Caki2 (cell line): ENCODE data around the gene RAB40A. TPM values are rescaled to one million over a fixed set of nuclear protein-coding genes. Genes with fewer than 3 reads are reported as not detected.
A peak's percentile ranks its signal among the peaks of the same experiment; 100 is the strongest.

Source experiments
- DNase-seq: peaks from one replicate; pipeline ENCODE4 v3.0.0-alpha.2; 2015; ENCODE audit warnings: low read depth
- in situ Hi-C: cut with HindIII; loops from 2 replicates; pipeline ENCODE4 v1.10.0; 2016; ENCODE audit warnings: low sequenced_read_pairs, low pct_unique_long_range_greater_than_20kb, mixed read lengths
- total RNA-seq: library from RNA; depleted of rRNA; stranded (reverse); fragments of >200 nt; shearing (Covaris generic); gene quantifications from 2 replicates; pipeline ENCODE4 v1.2.3, GENCODE V29; 2014; ENCODE audit warnings: low replicate concordance; rRNA removed

The RAB40A gene, protein sequence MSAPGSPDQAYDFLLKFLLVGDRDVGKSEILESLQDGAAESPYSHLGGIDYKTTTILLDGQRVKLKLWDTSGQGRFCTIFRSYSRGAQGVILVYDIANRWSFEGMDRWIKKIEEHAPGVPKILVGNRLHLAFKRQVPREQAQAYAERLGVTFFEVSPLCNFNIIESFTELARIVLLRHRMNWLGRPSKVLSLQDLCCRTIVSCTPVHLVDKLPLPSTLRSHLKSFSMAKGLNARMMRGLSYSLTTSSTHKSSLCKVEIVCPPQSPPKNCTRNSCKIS
- not detected in 2 replicates for total RNA-seq

DNA sequence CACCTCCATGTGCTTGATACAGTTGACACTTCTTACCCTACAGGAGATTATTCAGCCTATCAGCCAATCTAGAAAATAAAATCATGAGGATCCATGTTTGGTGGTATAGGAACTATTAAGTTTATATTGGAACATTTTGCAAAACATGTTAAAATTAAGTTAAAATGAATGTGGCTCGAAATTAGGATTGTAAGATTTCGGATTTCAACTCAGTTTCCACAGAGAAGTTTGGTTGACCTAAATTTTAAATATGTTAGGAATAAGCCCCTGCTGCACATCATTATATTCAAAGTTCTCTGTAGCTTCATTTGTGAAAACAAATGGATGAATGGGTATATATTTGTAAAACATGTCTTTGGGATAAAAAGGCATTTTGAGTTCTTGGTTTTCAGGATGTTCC, at the start of gene RAB40A:
RAB40A (minus strand) TSS at position 101 of the 400 bp plus-strand sequence. CDS start 18,733 bp downstream, outside the sequence.
- in situ Hi-C loops, result no loop called here
- DNase-seq, result no peak

DNA sequence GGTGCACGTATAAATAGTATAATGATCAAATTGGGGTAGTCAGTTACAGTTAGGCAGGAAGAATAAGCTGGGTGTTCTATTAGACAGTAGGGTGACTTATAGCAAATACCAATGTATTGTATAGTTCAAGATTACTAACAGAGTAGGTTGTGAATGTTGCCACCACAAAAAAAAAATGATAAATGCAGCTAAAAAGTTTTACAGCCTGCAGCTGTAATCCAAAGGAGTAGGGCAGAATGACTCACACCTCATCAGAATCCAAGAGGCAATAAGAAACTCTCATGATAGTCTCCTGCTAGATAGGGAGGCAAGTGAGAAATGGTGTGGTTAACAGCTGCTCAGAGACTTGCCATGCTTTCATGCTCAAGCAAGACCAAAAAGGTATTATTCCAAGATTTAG, 46.5 kb upstream of the RAB40A start:
- in situ Hi-C loops, result no loop called here
- DNase-seq, result no peak

DNA sequence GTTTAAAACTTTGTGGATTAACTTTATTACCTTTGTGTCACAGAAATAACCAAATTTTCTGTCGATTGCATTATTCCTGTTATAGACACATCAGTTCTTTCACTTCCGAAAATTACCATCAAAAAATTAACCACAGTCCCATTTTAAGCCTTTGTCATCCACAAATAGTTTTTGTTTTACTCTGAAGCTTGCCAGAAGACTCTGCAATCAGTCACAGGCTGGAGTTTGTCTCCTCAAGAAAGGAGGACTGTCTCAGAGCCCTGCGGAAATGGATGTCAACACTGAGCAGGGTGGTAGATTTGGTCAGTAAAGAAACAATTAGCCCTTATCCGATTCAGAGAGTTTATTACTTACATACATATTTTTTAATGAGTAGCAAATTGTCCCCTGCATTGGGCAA, 45.9 kb upstream of the RAB40A start:
- in situ Hi-C loops, result no loop called here
- DNase-seq, result no peak

DNA sequence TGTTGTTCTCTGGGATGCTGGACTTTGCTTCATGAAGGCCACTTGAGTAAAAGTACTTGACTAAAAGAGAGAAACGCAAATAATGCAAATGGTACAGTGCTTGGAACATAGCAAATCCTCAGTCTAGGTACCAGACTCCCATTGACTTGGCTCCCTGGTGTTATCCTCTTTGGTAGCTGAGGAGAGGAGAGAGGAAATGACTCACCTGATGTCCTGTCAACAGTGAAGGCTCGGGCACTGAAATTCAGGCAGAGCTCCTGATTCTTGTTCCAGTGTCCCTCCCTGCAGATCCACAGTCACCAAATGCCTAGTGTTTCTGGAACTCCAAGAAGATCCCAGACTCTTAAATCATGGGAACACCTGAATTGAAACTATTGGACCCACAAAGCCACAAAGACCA, 43.5 kb upstream of the RAB40A start:
- no peak for DNase-seq
- in situ Hi-C loops, result no loop called here

DNA sequence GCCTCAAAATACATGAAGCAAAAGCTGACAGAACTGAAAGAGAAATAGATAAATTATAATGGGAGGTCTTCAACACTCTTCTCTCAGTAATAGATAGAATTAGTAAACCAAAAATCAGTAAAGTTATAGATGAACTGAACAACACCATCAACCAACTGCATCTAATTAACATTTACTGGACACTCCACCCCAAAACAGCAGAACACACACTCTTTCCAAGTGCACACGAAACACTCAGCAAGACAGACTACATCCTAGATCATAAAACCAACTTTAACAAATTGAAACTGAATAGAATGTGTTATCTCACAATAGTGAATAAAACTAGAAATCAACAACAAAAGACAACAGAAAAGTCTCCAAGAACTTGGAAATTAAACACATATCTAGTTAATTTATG, 41.0 kb upstream of the RAB40A start:
- in situ Hi-C loops, result no loop called here
- DNase-seq, result no peak

DNA sequence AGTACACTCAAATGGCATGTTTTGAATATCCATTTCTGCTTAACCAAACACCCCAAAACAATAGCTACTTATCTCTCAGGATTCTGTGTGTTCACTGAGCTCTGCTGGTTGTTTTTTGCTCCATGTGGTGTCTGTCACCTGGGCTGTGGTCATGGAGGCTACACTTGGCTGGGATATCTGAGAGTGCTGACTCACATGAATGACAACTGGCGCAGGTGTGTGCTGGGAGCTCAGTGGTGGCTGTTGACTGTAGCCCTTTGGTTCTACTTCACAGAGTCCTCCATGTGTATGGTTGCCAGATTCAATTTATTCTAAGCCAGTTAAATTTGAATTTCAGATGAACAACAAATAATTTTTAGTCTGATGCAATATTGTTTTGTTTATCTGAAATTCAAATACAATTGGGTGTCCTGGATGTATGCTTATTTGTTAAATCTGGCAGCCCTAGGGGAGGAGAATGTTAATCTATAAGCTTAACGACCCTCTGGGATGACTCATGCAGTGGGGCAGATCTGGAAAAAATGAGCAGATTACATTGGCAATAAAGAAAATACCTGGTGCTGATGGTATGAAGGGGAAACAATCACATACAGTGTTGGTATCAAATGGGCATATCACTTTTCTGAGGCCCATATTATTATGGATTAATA, 37.8 kb upstream of the RAB40A start:
- in situ Hi-C loops, result no loop called here
- DNase-seq, result peak; percentile 10

DNA sequence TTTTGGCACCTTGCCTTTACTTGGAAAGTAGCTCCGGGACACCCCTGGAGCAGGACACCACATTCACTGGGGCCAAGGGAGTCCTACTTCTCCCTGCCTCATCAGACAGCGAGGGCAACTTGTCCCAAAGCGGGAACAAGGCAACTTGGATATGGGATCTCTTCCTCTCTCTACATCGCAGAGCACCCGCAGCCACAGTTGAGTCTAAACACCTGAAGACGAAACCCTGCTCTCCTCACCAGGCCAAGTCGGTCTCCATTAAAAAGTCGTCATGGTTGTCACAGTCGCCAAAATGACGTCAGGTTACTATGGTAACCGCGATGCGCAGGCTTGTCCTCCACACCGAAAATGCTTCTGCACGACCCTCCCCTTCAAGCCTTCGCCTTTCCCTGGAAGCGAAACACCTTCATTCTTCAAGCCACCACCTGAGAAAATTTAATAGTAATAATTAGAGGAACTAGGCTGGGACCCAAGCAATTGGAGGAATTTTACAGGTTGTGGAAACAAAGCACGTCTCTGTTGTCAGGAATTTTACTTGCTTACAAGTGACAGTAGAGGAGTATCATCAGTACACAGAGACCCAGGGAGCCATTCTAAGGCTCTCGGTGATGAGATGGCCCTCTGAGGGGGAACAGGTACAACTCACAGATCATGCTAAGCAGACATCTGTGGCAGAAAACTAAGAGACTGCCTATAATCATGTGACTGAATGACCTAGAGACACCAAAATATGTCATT, 35.6 kb upstream of the RAB40A start:
- in situ Hi-C loops, result no loop called here
- DNase-seq, result no peak

DNA sequence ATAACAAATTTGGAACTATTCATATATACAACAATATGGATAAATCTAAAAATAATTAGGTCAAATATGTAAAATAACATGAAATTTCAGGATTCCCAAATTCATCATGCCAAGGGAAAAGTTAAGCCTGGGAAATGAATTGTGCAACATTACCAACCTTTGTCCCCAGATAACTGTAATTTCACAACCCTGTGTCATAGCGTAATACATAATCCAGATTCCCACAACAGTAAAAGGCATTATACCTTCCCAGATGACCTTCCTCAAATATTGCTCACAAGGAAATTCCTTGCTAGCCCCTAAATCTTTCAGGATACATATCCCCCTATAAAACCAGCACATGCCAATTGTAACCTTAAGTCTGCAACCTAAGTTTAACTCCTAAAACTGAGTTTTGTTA, 32.9 kb upstream of the RAB40A start:
- no peak for DNase-seq
- in situ Hi-C loops, result no loop called here

DNA sequence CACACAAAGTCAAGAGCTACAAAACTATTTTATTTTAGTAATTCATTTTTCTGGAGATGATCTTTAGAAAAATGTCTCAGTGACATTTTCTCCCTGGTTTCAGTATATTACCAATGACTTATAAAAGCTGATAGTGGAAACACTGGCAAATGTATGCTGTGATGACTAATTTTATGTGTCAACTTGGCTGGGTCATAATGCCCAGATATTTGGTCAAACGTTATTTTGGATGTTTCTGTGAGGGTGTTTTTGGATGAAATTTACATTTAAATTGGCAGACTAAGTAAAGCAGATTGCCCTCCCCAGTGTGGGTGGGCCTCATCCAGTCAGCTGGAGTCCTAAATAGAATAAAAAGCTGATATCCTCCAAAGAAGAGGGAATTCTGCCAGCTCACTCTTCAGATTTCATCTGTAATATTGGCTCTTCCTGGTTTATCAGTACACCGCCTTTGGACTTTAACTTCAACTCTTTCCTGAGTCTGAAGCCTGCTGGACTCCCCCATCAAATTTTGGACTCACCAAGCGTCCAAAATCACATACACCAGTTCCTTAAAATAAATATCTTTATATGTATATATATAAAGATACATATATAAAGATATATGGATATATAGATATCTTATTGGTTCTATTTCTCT, 31.2 kb upstream of the RAB40A start:
- DNase-seq, result no peak
- in situ Hi-C loops, result no loop called here

DNA sequence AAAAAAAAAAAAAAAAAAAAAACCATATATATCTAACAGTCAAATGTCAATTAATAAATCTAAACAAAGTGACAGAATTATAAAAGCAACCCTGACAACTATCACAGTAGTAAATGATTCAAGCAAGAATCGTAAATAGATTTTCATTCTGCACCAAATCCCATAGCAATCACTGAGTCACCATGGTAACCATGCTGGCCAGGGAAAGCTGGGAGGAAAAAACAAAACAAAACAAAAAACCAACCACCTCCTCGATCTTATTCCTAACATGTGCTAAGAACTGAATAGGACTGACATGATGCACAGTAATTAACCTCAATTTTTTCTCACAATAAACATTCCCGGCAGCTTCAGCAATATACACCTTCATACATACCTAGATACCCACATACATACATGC, 30.6 kb upstream of the RAB40A start:
- in situ Hi-C loops, result no loop called here
- DNase-seq, result no peak

DNA sequence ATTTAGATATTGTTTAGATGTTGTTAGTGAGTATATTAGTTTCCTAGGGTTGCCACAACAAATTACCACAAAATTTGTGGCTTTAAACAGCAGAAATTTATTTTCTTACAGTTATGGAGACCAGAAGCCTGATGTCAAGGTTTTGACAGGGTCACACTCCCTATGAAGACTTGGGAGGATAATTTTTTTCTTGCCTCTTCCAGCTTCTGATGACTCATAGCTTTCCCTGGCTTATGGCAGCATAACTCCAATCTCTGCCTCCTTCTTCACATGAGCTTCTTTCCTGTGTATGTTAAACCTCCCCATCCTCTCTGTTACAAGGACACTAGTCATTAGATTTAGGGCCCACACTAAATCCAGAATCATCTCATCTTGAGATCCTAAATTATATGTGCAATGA, 20.9 kb upstream of the RAB40A start:
- DNase-seq, result no peak
- in situ Hi-C loops, result no loop called here

DNA sequence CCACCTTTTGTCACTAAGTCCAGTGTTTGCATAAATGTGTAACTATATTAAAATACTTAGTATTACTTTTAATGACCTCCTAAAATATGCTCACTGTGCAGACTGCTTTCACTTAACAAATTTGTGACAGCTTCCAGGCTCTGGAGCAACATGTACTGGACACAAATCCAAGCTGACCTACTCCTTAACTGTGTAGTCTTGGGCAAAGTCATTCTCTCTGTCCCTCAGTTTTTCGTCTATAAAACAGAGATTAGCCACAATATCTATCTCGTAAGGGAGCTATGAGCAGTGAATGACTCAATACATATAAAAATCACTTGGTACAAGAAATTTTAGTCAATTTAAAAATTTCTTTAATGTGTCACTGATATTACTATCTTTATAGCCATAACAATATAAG, 20.4 kb upstream of the RAB40A start:
- in situ Hi-C loops, result no loop called here
- DNase-seq, result no peak

DNA sequence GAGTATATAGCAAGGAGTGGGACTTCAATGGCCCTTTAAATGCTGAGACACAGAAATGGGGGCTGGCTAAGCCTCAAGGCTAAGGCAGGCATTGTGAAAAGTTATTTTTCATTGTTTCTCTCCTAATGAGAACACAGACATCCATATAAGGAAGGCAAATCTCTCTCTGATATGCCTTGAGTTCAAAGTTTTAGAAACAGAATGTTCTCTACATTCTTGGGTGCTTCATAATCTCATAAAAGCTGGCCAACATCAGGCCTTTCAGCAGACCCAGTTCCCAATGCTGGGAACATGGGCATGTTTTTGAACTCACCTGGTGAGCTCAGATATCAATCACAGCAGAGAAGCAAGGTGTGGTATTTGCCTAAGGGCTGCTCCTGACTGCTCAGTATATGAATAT, 19.4 kb upstream of the RAB40A start:
- DNase-seq, result no peak
- in situ Hi-C loops, result no loop called here

DNA sequence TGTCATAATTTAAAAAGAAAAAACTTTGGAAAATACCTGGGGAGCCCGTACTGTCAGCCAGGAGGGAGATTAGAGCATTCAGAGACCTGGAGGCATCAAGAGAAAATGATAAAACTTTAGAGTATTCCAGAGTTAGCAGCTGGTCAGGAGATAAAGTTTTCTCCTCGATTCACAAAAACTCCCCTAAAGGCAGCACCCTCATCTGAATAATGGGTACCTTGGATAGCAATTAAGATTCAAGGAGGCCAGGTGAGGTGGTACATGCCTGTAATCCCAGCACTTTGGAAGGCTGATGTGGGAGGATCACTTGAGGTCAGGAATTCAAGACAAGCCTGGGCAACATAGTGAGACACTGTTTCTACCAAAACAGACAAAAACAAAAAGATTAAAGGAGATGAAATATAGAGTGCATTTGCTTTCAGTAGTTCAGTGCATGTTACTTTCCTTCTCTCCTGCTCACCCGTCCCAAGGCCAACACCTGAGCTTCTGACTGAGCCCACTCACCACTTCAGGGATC, 18.6 kb upstream of the RAB40A start:
- in situ Hi-C loops, result no loop called here
- DNase-seq, result no peak

DNA sequence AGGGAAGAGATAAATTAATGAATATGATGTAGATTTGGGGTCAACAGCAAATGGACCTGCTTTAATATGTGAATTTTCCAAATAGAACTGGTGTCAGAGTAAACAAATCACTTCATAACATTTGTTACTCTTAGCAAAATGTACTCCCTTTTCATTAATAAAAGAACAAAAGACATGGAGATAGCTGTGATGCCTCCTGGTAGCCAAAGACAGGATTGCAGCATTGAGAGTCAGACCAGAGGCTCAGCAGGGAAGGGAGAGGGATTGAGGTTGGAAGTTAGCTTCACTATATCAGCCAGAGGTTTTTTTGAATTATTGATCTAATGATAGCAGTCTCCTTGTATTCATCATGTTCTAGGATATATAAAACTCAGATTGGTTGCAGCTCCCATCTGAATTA, 17.4 kb upstream of the RAB40A start:
- in situ Hi-C loops, result no loop called here
- DNase-seq, result no peak

DNA sequence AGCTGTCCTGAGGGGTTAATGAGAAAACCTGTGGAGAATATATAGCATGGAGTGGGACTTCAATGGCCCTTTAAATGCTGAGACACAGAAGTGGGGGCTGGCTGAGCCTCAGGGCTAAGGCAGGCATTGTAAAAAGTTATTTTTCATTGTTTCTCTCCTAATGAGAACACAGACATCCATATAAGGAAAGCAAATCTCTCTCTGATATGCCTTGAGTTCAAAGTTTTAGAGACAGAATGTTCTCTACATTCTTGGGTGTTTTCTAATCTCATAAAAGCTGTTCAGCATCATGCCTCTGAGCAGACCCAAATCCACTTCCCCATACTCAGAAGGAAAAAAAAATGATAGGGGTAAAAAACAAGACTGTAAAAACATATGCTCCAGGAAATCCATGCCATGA, 16.8 kb upstream of the RAB40A start:
- in situ Hi-C loops, result no loop called here
- DNase-seq, result no peak

DNA sequence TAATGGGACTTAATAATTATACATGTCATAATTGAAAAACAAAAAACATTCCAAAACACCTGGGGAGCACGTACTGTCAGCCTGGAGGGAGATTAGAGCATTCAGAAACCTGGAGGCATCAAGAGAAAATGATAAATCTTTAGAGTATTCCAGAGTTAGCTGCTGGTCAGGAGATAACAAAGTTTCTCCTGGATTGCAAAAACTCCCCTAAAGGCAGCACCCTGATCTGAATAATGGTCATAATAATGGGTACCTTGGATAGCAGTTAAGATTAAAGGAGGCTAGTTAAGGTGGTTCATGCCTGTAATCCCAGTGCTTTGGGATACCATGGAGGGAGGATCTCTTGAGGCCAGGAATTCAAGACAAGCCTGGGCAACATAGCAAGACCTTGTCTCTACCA, 15.9 kb upstream of the RAB40A start:
- in situ Hi-C loops, result no loop called here

DNA sequence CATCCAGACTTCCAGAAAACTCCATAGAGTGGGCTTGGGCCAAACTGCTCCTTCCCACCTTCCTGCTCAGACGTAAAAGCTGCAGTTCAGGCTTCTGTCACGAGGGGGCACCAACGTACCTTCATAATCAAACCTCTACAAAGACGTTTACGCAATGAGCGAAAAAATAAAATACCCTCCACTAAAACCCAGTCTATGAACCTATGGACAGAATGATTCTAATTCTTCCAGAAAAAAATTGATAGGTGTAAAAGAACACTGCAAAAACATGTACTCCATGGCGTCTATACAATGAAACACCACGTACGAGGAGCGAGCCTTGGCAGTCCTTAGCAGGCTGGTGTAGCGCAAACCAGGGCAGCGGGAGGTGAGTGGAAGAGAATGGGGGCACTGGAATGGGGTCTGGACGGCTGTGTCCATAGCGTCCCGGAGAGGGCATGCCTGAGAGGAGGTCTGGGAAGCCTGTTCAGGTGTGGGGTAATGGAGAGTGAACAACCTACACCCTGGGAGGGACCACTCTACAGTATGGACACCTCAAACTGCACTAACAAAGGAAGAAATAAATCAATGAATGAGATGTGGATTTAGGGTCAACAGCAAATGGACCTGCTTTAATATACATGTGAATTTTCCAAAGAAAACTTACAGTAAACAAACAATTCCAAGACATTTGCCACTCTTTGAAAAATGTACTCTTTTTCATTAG, 14.4 kb upstream of the RAB40A start:
- in situ Hi-C loops, result no loop called here
- peak; percentile 47 for DNase-seq

More for the DNA sequence above, 15.9 kb upstream of the RAB40A start:
- no peak for DNase-seq
